DND-41 (cell line): ENCODE measurements around the gene OR52N2.

ENCODE experiments used
- ATAC-seq: fragments of 200-7000 bp; cut with Tn5 transposase; 3 replicates; pipeline ENCODE4 v1.9.1; 2021; ENCODE audit warnings: low read depth; ENCODE audit not compliant: insufficient read depth
- DNase-seq: peaks from one replicate; pipeline ENCODE4 v3.0.0-alpha.2; 2020
- H2AFZ ChIP-seq: 2 replicates; pipeline ENCODE4 v1.6.0; 2012; ENCODE audit warnings: low read depth, low read length
- H3K27ac ChIP-seq: 2 replicates; pipeline ENCODE4 v1.5.1; 2012; ENCODE audit warnings: low read length, inconsistent platforms
- H3K27me3 ChIP-seq: fragments of 200-600 bp; sonication (generic); 2 replicates; pipeline ENCODE4 v1.6.0; 2012; ENCODE audit warnings: low read length, mild to moderate bottlenecking, inconsistent platforms; ENCODE audit not compliant: insufficient read depth, poor library complexity
- H3K36me3 ChIP-seq: 2 replicates; pipeline ENCODE4 v1.5.1; 2012; ENCODE audit warnings: low read length, inconsistent platforms; ENCODE audit not compliant: insufficient read depth
- H3K4me1 ChIP-seq: 2 replicates; pipeline ENCODE4 v1.5.1; 2012; ENCODE audit warnings: mild to moderate bottlenecking, low read length; ENCODE audit not compliant: insufficient read depth
- H3K4me2 ChIP-seq: 2 replicates; pipeline ENCODE4 v1.6.0; 2012; ENCODE audit warnings: mild to moderate bottlenecking, moderate library complexity, low read length, inconsistent platforms; ENCODE audit not compliant: insufficient read depth
- H3K4me3 ChIP-seq, 2 experiments: fragments of 200-600 bp in 1 of 2; shearing (Covaris generic) in 1 of 2; 2 replicates each; pipeline ENCODE4 v1.5.1; 2012 to 2016; ENCODE audit warnings: inconsistent platforms in 2 of 2, low read length in 2 of 2, mild to moderate bottlenecking in 2 of 2, low read depth in 1 of 2, moderate library complexity in 1 of 2
- H3K79me2 ChIP-seq: 2 replicates; pipeline ENCODE4 v1.6.0; 2012; ENCODE audit warnings: low read length, inconsistent platforms; ENCODE audit not compliant: insufficient read depth
- H3K9ac ChIP-seq: 2 replicates; pipeline ENCODE4 v1.6.0; 2012; ENCODE audit warnings: low read depth, mild to moderate bottlenecking, inconsistent platforms, low read length, moderate library complexity
- H3K9me3 ChIP-seq: 2 replicates; pipeline ENCODE4 v1.5.1; 2012; ENCODE audit warnings: low read length, moderate library complexity, mild to moderate bottlenecking, inconsistent platforms; ENCODE audit not compliant: insufficient read depth, severe bottlenecking
- H4K20me1 ChIP-seq: 2 replicates; pipeline ENCODE4 v1.6.0; 2012; ENCODE audit warnings: low read length; ENCODE audit not compliant: insufficient read depth
- CTCF ChIP-seq: IDR thresholded peaks from 2 replicates; pipeline ENCODE4 v1.5.1; 2012; ENCODE audit warnings: borderline replicate concordance, low read length, moderate library complexity, mild to moderate bottlenecking; ENCODE audit not compliant: poor library complexity, severe bottlenecking; ENCODE audit errors: extremely low read depth
- EZH2 ChIP-seq: IDR thresholded peaks from 3 replicates; pipeline ENCODE4 v1.6.1; 2012; ENCODE audit warnings: borderline replicate concordance, low read depth, mild to moderate bottlenecking, moderate library complexity, low read length, inconsistent platforms; ENCODE audit not compliant: severe bottlenecking

OR52N2 gene

GRCh38 chr11:5841797-5842196, 33.1 kb downstream of the OR52N2 start, which contains the start of gene OR52E6:
Gene OR52E6, minus strand, starts transcription at chr11:5841897. Its CDS starts 0 bp downstream, at chr11:5841897.
- no peaks in the 10 kb centered on the region for H3K36me3 ChIP-seq
- H3K4me3 ChIP-seq = no peak within 1 kb of the TSS
- DNase-seq (no peak), ATAC-seq (no peak)
- no peaks in the 10 kb centered on the region for H3K4me1 ChIP-seq
- no peak within 1 kb of the TSS for H3K9ac ChIP-seq
- no peaks in the 10 kb centered on the region for H3K79me2 ChIP-seq
- no peaks in the 10 kb centered on the region for H4K20me1 ChIP-seq
- no peak within 1 kb of the TSS for H3K4me2 ChIP-seq
- H2AFZ ChIP-seq = no peak within 1 kb of the TSS
- TF ChIP-seq EZH2 (no peak), CTCF (no peak)
- peaks cover 2% of the 10 kb centered on the region for H3K27me3 ChIP-seq
- H3K27ac ChIP-seq = no peak within 1 kb of the TSS
- no peaks in the 10 kb centered on the region for H3K9me3 ChIP-seq

- H2AFZ ChIP-seq = no peak overlapping the region
- ATAC-seq (no peak), DNase-seq (no peak)
- H3K4me2 ChIP-seq = no peak overlapping the region
- TF ChIP-seq CTCF = no peak
- no peak for TF ChIP-seq EZH2
- no peaks in the 10 kb centered on the region for H4K20me1 ChIP-seq
- no peaks in the 10 kb centered on the region for H3K79me2 ChIP-seq
- no peaks in the 10 kb centered on the region for H3K36me3 ChIP-seq
- H3K4me3 ChIP-seq = no peak overlapping the region
- H3K9ac ChIP-seq = no peak overlapping the region
- H3K9me3 ChIP-seq = no peaks in the 10 kb centered on the region
- no peak overlapping the region for H3K27ac ChIP-seq
- peaks cover 2% of the 10 kb centered on the region for H3K27me3 ChIP-seq
- H3K4me1 ChIP-seq = no peaks in the 10 kb centered on the region
These were observed 38.0 kb downstream of the OR52N2 start for GRCh38 chr11:5846701-5847100.

- DNase-seq = no peak
- no peak overlapping the region for H3K4me2 ChIP-seq
- H3K27me3 ChIP-seq = peaks cover 2% of the 10 kb centered on the region
These were observed 39.0 kb downstream of the OR52N2 start for GRCh38 chr11:5847711-5848110.

More at GRCh38 chr11:5847711-5848110, 39.0 kb downstream of the OR52N2 start:
- no peak overlapping the region for H3K27ac ChIP-seq
- H3K4me3 ChIP-seq = no peak overlapping the region
- H3K9ac ChIP-seq = no peak overlapping the region
- no peak for ATAC-seq
- no peaks in the 10 kb centered on the region for H3K79me2 ChIP-seq
- no peaks in the 10 kb centered on the region for H3K36me3 ChIP-seq
- no peaks in the 10 kb centered on the region for H4K20me1 ChIP-seq
- H3K9me3 ChIP-seq = no peaks in the 10 kb centered on the region
- H2AFZ ChIP-seq = no peak overlapping the region
- H3K4me1 ChIP-seq = no peaks in the 10 kb centered on the region
- TF ChIP-seq CTCF (no peak), EZH2 (no peak)
